Hematopoietic multipotent progenitor cell (in vitro differentiated cells): Measurements from ENCODE around the gene PACRG. TPM values are rescaled to one million over a fixed set of nuclear protein-coding genes. Genes with fewer than 3 reads are reported as not detected.

Experiments
- DNase-seq, 3 donors: peaks; one replicate each; pipeline ENCODE4 v3.0.0-alpha.2; 2011 to 2015; ENCODE audit warnings: low read depth in 2 of 3, low spot score in 2 of 3
- total RNA-seq: library from RNA; depleted of rRNA; stranded (reverse); fragments of >200 nt; gene quantifications from one replicate; pipeline ENCODE4 v1.2.3, GENCODE V29; 2012

Gene PACRG
- total RNA-seq, 1 donor: 5.7 TPM

DNA sequence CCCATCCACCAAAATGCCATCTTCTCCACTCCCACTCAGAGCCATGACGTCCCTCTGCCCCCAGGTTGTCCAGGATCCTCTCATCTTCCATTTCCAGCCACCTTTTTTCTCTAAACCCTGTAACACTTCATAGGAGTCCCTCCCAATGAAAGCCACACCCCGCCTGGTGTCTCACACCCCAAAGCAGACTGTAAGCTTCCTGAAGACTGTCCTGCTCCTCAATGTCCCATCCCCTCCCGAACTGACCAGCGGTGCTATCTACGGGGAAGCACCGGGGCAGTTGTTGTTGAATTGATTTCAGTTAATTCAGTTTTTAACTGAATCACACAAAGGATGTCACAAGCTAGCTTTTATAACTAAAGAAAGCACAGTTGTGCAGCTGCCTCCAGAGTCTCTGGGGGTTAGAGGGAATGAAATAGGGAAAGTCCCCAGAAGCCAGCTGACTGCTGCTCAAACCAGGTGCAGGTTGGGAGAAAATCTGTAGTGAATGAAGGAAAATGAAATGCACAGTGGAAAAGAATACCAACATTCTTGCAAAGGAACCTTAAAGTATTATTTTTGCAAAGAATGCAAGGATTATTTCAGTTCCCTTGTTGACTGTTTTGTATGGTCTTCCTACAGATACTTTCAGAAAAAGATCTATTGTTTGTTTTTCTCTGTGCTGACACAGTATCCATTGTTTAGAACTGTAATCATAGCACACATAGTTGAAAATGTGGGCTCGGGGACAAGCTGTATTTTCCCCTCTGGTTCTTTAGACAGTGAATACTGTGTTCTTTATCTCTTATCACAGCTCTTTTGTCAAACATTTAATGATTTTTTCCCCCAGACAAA lies 464.1 kb downstream of the PACRG start:
- no peak for DNase-seq

DNA sequence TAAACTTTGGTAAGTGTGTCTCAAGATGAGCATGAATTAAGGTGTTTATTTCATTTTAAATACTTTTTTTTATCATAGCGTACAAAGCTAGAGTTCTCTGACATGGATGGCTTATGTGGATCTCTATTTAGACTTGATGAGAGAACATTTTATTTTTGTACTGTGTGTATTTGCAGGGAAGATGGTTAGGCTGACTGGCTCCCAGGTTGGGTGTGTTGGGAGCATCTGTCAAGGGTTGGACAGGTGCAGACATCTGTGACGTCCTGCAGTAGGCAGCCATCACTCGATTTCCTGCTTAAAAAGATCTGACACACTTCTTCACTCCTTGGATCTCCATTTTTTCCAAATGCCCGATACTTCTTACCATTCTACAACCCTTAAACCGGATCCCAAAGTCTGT lies 464.8 kb downstream of the PACRG start:
- no peak for DNase-seq

- no peak for DNase-seq
These were observed 465.6 kb downstream of the PACRG start for GRCh38 chr6:163193326-163193725.

DNA sequence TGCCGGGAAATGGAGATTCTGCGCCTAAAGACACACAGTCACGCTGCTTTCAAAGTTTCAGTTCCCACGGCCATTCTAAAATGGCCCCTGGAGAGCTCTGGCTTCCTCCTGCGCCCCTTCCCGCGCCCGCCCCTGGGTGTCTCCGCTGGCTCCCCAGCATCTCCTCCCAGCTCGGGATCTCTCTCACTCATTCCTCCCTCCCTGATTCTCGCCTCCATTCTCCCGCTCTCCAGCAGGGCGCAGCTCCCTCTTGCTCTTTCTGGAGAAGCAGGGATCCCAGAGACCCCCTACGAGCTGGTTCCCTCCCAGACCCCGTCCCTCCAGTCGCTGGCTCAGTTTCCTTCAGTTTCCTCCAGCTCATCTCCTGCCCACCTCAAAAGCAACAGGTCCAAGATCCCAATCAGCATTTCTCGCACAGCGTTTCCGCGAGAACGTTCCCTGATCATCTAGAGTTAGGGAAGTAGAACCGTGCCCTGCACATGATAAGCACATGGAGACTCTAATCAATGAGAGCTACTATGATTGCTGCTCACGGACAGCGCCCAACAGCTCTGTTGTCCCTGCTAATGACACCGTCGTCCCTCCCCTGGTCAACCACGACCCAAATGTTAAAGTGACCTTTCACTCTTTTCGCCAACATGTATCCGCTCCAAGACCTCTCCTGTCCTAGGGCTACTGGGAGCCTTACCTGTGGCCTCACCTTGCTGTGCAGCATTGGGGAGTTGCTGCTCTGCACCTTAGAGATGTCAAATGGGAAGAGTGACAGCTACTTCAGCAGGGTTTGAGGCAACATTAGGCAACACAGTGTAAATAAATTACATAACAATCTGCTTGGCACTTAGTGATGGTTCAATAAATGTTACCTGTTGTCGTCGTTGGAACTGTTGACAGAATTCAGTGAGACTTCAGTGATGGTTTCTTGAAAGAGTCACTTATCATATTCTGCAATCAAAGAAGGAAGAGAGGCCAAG lies 468.2 kb downstream of the PACRG start:
- DNase-seq: no peak

DNA sequence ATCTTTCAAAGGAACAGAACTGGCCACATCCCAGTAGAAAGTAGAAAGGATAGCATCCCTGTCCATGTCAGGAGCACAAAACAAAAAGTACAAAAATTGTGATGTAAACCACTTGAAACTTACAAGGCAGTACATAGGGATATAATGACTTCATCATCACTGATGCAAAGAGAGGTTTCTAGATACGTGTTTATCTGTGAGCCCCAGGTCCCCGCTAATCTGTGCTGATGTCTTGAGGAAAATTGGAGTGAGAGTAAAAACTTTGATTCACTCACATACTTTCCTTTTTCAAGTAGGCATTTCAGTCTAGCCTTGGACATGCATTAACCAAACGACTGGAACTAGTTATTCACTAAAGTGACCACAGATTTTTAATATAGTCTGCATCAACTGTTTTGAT lies 470.1 kb downstream of the PACRG start:
- no peak for DNase-seq

DNA sequence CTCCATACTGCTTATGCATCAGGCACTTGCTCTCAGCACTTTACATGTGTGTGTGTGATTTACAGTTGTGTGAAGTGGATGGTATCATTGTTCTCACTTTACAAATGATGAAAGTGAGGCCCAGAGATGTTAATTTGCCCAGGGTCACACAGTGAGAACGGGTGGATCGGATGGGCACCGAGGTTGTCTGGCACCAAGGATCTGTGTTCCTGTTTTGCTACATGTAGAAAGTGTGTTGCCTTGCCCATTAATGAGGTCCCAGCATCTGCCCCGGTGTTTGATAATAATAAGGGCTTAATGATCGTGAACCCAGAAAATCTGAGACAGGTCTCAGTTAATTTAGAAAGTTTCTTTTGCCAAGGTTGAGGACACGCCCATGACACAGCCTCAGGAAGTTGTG lies 470.6 kb downstream of the PACRG start:
- DNase-seq: no peak

DNA sequence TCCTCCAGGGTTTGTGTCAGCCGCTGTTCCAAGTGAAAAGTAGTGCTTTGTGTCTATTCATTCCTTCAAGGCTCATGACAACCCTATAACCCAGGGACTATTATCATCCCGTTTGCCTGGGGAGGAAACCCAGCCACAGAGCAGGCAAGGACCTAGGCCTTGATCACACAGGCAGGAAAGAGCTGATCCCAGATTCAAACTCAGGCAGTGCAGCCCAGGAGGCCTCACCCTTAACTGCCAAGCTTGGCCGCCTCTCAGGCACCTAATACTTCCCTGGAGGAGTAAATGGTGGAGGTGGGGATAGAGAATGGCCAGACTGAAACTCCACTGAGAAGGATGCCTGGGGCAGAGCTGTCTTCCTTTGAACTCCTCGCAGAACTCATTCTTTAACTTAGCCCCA lies 471.6 kb downstream of the PACRG start:
- no peak for DNase-seq

DNA sequence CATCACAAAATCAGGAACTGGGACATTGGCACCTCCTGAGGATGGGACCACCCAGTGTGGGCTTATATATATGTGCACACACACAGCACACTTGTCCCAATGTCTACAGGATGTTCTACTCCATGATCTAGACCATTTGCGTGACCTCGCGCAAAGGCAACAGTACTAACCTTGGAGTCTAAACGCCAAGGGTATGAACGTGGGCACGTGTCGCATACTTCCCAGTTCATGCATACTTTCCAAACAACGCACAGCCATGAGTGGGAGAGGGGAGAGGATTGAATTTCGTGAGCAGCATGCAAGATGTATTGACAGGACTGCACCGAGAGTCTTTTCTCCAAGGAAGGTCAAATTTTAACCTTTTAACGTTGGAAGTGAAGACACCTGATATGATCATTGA lies 472.5 kb downstream of the PACRG start:
- DNase-seq: no peak

DNA sequence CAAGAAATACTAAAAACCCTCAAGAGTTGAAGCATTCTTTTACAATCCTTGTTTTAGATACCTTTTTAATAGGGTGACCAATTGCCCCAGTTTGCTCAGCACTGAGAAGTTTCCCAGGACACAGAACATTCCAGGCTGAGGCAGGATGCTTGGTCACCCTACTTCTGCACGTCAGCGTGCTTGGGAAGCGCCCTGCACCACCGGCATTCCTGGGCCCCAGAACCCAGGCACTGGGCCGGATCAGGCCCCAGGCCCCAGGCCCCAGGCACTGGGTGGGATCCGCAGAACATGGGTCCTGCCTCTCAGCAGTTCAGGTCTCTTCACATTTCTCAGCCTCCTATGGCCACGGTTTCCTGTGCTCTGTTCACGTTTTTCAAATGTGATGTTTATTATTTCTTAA lies 472.9 kb downstream of the PACRG start:
- DNase-seq: no peak

DNA sequence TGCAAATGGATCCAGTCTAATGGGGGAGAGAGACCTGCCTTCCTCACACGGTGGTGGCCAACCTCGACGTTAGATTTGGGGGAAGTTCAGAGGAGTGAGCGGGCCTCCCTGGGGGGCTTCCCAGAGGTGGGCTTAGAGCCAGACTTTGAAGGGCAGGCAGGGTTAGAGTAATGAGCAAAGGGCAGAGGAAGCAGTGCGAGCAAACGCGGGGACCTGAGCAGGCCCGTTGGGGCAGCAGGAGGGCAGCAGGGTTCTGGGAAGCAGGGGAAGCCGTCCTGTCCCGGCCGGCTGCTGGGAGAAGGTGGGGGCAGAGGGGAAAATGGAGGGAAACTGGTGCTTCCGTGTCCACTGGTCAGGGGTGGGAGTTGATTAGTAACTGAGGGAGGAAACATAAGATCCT lies 474.1 kb downstream of the PACRG start:
- no peak for DNase-seq

DNA sequence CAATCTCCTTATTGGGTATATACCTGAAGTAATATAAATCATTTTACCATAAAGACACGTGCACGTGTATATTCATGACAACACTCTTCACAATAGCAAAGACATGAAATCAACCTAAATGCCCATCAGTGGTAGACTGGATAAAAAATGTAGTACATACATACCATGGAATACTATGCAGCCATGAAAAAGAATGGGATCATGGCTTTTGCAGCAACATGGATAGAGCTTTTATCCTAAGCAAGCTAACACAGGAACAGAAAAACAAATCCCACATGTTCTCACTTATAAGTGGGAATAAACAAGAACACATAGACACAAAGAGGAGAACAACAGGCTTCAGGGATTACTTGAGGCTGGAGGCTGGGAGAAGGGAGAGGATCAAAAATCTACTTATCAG lies 478.4 kb downstream of the PACRG start:
- no peak for DNase-seq

GRCh38 chr6:163207431-163208383 lies 479.9 kb downstream of the PACRG start:
- DNase-seq: no peak

- no peak for DNase-seq
These were observed 481.2 kb downstream of the PACRG start for GRCh38 chr6:163209005-163209404.

- no peak for DNase-seq
These were observed 484.3 kb downstream of the PACRG start for GRCh38 chr6:163212123-163212522.

DNA sequence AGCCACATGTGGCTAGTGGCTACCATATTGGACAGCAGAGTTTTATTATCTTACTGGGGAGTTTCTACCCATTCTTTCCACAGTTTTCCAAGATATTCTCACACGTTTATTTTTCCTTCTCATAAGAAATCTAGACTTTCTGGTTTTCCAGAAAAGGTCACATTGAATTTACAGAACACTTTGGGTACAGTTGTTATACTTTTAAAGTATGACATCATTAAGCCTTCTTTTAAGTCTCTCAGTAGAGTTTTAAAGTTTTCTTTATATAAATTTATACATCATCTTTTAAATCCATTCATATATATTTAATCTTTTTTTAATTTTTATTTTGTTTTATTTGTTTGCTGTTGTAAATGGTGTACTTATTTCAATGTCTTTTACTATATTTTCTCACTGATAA lies 486.5 kb downstream of the PACRG start:
- no peak for DNase-seq

DNA sequence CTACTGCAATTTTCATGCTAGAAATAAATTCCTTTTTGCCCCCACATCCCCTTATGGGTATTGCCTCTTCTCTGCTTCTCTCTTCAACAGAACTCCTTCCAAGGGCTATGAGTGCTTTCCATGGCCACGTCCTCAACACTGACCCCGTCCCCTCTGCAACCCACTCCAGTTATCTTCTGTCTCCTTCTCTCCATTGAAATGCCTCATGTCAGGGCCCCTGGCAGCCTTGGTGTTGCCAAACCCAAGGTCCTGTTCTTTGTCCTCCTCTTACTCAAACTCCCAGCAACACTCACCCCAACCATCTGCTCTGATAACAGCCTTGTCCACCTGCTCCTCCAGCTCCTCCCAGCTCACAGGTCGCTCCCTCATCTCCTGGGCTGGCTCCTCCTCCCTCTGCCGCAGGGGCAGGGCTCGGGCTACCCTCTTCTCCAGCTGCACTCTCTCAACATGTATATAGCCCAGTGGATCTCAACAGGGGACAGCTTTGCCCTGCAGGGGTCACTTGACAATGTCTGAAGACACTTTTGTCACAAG lies 490.7 kb downstream of the PACRG start:
- no peak for DNase-seq

GRCh38 chr6:163226181-163226835 lies 498.5 kb downstream of the PACRG start:
- no peak for DNase-seq

GRCh38 chr6:163226836-163227485 lies 499.2 kb downstream of the PACRG start:
- no peak for DNase-seq

DNA sequence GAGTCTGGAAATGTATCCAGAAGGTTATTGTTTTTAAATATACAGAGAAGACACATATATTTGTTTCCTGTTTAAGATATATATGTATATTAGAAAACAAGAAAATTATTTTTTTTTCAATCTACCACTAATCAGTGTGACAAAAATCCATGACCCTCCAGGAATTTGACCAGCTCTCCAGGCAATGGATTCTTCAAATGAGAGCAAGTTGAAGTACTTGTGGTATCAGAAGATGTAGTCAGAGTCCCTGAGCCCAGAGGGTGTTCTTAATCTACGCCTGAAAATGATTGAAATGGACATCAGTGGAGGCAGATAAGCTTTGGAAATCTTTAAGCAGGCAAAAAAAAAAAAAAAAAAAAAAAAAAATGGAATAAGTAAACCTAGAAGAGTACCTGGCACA lies 500.3 kb downstream of the PACRG start:
- no peak for DNase-seq
